ENCODE data around the gene C17orf75. TPM values are rescaled to one million over a fixed set of nuclear protein-coding genes. Genes with fewer than 3 reads are reported as not detected.

C17orf75 gene
- total RNA-seq, 1 donor from 2014 or later, result 19.4 TPM

DNA sequence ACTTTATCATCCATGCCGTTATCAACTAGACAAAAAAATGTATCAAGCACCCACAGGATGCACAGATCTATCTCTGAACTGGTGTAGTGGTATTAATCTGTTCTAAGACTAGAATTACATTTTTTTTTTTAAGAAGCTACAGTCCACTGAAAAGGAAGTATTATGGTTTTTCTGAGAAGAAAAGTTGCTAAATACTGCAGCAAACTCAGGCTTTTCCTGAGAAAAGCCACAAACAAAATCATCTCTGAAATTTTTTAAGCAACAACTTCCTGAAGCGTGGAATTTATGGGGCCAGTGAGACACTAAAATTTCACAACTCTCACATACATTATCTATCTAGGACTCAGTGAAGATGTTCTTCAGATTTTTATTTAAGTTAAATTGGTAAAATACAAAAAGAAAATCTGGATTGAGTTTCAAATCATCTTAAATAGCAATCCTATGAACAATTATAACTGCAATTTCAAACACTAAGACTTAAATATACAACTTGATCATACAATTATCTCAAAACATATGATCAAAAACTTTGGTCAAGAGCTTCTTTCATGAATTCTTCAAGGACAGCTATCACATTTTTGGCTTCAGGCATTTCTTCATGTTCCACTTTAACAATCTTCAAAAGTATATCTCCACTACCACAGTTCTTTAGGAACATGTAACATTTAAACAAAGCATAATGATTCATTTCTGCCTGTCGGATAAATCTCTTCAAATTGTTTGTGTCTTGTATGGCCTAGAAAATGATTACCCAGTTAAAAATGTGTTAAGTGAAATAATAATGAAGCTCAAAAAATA, 10.5 kb downstream of the C17orf75 start:
- peaks cover 5% of the 10 kb centered on the region for H3K4me1 Mint-ChIP-seq (ENCODE audit: unreplicated experiment)
- no peak overlapping the region for H3K4me3 Mint-ChIP-seq (ENCODE audit: unreplicated experiment)
- TF ChIP-seq, protein P1, sequence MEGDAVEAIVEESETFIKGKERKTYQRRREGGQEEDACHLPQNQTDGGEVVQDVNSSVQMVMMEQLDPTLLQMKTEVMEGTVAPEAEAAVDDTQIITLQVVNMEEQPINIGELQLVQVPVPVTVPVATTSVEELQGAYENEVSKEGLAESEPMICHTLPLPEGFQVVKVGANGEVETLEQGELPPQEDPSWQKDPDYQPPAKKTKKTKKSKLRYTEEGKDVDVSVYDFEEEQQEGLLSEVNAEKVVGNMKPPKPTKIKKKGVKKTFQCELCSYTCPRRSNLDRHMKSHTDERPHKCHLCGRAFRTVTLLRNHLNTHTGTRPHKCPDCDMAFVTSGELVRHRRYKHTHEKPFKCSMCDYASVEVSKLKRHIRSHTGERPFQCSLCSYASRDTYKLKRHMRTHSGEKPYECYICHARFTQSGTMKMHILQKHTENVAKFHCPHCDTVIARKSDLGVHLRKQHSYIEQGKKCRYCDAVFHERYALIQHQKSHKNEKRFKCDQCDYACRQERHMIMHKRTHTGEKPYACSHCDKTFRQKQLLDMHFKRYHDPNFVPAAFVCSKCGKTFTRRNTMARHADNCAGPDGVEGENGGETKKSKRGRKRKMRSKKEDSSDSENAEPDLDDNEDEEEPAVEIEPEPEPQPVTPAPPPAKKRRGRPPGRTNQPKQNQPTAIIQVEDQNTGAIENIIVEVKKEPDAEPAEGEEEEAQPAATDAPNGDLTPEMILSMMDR (IDR thresholded peaks at IDR 0.05), result no peak
- no peak overlapping the region for H3K27ac Mint-ChIP-seq (ENCODE audit: unreplicated experiment)
- no peaks in the 10 kb centered on the region for H3K9me3 Mint-ChIP-seq (ENCODE audit: unreplicated experiment)
- DNase-seq (ENCODE audit: extremely low spot score, unreplicated experiment), result no peak
- H3K27me3 Mint-ChIP-seq (ENCODE audit: unreplicated experiment), result no peaks in the 10 kb centered on the region
- peaks cover 29% of the 10 kb centered on the region for H3K36me3 Mint-ChIP-seq (ENCODE audit: unreplicated experiment)

DNA sequence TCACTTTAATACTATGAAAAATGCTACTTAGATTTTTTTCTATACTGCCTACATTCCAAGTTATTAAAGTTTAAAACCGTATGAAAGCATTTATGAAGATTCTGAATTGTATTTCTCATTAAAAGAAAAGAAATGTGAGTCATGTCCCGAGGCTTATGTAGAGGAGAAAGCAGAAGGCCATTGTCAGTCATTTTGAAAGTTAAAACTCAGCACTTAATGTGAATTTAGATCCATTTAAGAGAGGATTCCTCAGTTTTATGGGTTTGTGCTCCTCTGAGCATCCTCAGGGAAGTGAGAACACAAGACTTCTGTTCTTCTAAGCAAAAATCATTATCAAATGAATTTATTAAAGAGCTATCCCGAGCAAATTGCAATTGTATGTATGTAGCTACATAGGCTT, 11.8 kb downstream of the C17orf75 start:
- H3K27me3 Mint-ChIP-seq (ENCODE audit: unreplicated experiment), result no peaks in the 10 kb centered on the region
- no peak overlapping the region for H3K4me3 Mint-ChIP-seq (ENCODE audit: unreplicated experiment)
- H3K4me1 Mint-ChIP-seq (ENCODE audit: unreplicated experiment), result no peaks in the 10 kb centered on the region
- H3K36me3 Mint-ChIP-seq (ENCODE audit: unreplicated experiment), result peaks cover 24% of the 10 kb centered on the region
- H3K9me3 Mint-ChIP-seq (ENCODE audit: unreplicated experiment), result no peaks in the 10 kb centered on the region
- TF ChIP-seq, protein P1 (IDR thresholded peaks at IDR 0.05), result no peak
- no peak overlapping the region for H3K27ac Mint-ChIP-seq (ENCODE audit: unreplicated experiment)
- DNase-seq (ENCODE audit: extremely low spot score, unreplicated experiment), result no peak

DNA sequence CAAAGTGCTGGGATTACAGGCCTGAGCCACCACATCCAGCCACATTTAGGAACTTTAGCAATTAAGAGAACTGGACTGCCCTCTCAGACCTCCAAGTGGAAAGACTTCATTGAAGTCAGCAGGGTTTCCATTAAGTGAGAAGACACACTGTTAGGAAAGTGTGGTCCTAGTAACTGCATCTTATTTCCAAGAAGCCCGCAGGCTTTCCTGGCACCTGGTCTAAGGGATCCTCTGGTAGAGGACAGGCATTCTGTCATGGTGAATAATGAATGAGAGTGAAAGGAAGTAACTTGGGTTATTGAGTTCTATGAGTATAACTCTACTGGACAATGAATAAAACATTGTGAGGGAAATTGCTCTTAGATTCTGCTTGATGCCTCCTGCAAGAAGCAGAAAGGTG, 14.1 kb downstream of the C17orf75 start:
- TF ChIP-seq, protein P1 (IDR thresholded peaks at IDR 0.05), result no peak
- Mint-ChIP-seq H3K9me3 (ENCODE audit: unreplicated experiment) (no peaks in the 10 kb centered on the region), H3K4me3 (ENCODE audit: unreplicated experiment) (no peak overlapping the region), H3K27ac (ENCODE audit: unreplicated experiment) (no peak overlapping the region), H3K4me1 (ENCODE audit: unreplicated experiment) (peaks cover 5% of the 10 kb centered on the region), H3K27me3 (ENCODE audit: unreplicated experiment) (no peaks in the 10 kb centered on the region), H3K36me3 (ENCODE audit: unreplicated experiment) (peaks cover 7% of the 10 kb centered on the region)
- DNase-seq (ENCODE audit: extremely low spot score, unreplicated experiment), result no peak

DNA sequence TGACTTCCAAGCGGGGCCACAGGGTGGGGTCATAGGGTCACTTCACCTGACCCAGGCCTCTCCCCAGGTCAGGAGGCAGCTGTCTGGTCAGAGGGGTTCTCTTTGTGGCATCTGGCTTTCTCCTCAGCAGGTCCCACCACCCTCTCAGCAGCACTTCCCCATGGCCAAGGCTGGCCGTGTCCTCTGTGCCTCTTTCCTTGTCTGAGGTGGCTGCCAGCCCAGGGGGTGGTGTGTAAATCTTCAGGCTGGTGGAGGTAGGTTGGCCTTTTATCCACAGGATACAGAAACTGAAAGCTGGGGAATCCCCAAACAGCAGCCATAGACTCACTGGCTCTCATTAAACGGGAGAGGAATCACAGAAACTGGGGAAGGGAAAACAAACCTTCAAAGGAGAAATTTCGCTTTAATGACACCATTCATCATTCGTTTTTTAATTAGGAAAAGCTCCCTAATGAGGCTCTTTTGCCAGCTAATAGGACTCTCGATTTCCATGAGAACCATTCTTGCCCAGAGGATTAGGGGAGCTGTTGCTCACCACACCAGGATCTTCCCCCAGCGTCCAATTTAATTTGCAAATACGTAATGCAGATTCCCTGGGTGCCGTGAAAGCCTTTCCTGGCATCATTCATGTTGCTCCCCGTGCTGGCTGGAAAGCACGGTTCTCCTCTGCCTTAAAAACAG, 18.0 kb downstream of the C17orf75 start:
- no peak overlapping the region for H3K27ac Mint-ChIP-seq (ENCODE audit: unreplicated experiment)
- DNase-seq (ENCODE audit: extremely low spot score, unreplicated experiment), result no peak
- H3K36me3 Mint-ChIP-seq (ENCODE audit: unreplicated experiment), result no peaks in the 10 kb centered on the region
- TF ChIP-seq, protein P1 (IDR thresholded peaks at IDR 0.05), result no peak
- H3K27me3 Mint-ChIP-seq (ENCODE audit: unreplicated experiment), result no peaks in the 10 kb centered on the region
- H3K4me3 Mint-ChIP-seq (ENCODE audit: unreplicated experiment), result no peak overlapping the region
- H3K4me1 Mint-ChIP-seq (ENCODE audit: unreplicated experiment), result peaks cover 5% of the 10 kb centered on the region
- H3K9me3 Mint-ChIP-seq (ENCODE audit: unreplicated experiment), result no peaks in the 10 kb centered on the region

DNA sequence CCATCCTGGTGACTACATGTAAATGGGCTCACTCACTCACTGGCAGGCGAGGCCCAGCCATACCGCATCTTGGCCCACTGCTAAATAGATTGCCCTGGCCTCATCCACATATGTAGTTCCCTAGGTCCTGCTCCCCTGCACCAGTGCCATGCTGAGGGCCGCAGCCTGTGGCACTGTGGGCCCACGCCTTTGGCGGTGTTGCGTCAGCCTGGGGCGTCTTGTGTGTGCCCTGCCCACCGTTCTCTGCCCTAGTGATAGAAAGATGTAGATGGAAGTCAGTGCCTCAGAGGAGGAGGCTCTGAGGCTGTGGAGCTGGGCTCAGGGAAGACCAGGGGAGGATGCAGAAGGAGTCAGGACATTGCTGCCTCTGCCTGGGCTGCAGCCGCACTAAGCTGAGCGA, 18.9 kb downstream of the C17orf75 start:
- Mint-ChIP-seq H3K9me3 (ENCODE audit: unreplicated experiment) (no peaks in the 10 kb centered on the region), H3K27me3 (ENCODE audit: unreplicated experiment) (no peaks in the 10 kb centered on the region), H3K4me3 (ENCODE audit: unreplicated experiment) (no peak overlapping the region), H3K36me3 (ENCODE audit: unreplicated experiment) (no peaks in the 10 kb centered on the region), H3K4me1 (ENCODE audit: unreplicated experiment) (peaks cover 5% of the 10 kb centered on the region), H3K27ac (ENCODE audit: unreplicated experiment) (no peak overlapping the region)
- DNase-seq (ENCODE audit: extremely low spot score, unreplicated experiment), result no peak
- TF ChIP-seq, protein P1 (IDR thresholded peaks at IDR 0.05), result no peak

All from osteocyte (in vitro differentiated cells).